OCI-LY3 (cell line): ENCODE measurements around the gene FIGLA.
A peak's percentile ranks its signal among the peaks of the same experiment; 100 is the strongest.

Experiments used
- H2AFZ ChIP-seq: fragments of 200-600, 300-600 bp; shearing (Covaris generic); 2 replicates; pipeline ENCODE4 v1.6.0; 2014; ENCODE audit warnings: antibody characterized with exemption, low read depth, low read length
- H3K27ac ChIP-seq: fragments of 200-600, 300-600 bp; sonication (generic); 2 replicates; pipeline ENCODE4 v1.5.1; 2014; ENCODE audit warnings: mild to moderate bottlenecking, low read length, moderate library complexity, mixed read lengths
- H3K27me3 ChIP-seq: fragments of 200-600, 300-600 bp; sonication (generic); 2 replicates; pipeline ENCODE4 v1.6.1; 2014; ENCODE audit warnings: low read depth, low read length, mixed read lengths
- H3K36me3 ChIP-seq: fragments of 200-600, 300-600 bp; sonication (generic); replicated peaks from 2 replicates; pipeline ENCODE3; 2014; ENCODE audit warnings: low read depth, low read length, mixed read lengths
- H3K4me1 ChIP-seq: fragments of 300-600, 200-600 bp; sonication (generic); 2 replicates; pipeline ENCODE4 v1.6.1; 2014; ENCODE audit warnings: low read length, mixed read lengths
- H3K4me2 ChIP-seq: fragments of 200-600, 300-600 bp; sonication (generic); 2 replicates; pipeline ENCODE4 v1.6.1; 2014; ENCODE audit warnings: low read length, mixed read lengths
- H3K4me3 ChIP-seq: fragments of 300-600, 200-600 bp; sonication (generic); 2 replicates; pipeline ENCODE4 v1.5.1; 2014; ENCODE audit warnings: antibody characterized with exemption, mild to moderate bottlenecking, low read length, moderate library complexity
- H3K79me2 ChIP-seq: fragments of 300-600, 200-600 bp; shearing (Covaris generic); 2 replicates; pipeline ENCODE4 v1.6.1; 2014; ENCODE audit warnings: mild to moderate bottlenecking, low read length, mixed read lengths
- H3K9ac ChIP-seq: fragments of 300-600, 200-600 bp; shearing (Covaris generic); 2 replicates; pipeline ENCODE4 v1.6.0; 2014; ENCODE audit warnings: mild to moderate bottlenecking, low read length, moderate library complexity
- H3K9me3 ChIP-seq: fragments of 200-600, 300-600 bp; shearing (Covaris generic); 2 replicates; pipeline ENCODE4 v1.6.1; 2014; ENCODE audit warnings: low read length, mixed read lengths; ENCODE audit not compliant: insufficient read depth
- H4K20me1 ChIP-seq: fragments of 200-600, 300-600 bp; sonication (generic); 2 replicates; pipeline ENCODE4 v1.6.1; 2016; ENCODE audit warnings: low read length, mixed read lengths; ENCODE audit not compliant: insufficient read depth
- EZH2phosphoT487 ChIP-seq: fragments of 200-600 bp; shearing (Covaris generic); IDR thresholded peaks from 2 replicates; pipeline ENCODE4 v1.6.1; 2018; ENCODE audit warnings: antibody characterized with exemption, mixed run types, low read depth
- TF ChIP-seq, protein P1 (sequence below): fragments of 200-600, 300-600 bp; sonication (generic); IDR thresholded peaks from 2 replicates; pipeline ENCODE4 v1.5.1; 2014; ENCODE audit warnings: antibody characterized with exemption, low read length, low read depth

FIGLA gene

DNA sequence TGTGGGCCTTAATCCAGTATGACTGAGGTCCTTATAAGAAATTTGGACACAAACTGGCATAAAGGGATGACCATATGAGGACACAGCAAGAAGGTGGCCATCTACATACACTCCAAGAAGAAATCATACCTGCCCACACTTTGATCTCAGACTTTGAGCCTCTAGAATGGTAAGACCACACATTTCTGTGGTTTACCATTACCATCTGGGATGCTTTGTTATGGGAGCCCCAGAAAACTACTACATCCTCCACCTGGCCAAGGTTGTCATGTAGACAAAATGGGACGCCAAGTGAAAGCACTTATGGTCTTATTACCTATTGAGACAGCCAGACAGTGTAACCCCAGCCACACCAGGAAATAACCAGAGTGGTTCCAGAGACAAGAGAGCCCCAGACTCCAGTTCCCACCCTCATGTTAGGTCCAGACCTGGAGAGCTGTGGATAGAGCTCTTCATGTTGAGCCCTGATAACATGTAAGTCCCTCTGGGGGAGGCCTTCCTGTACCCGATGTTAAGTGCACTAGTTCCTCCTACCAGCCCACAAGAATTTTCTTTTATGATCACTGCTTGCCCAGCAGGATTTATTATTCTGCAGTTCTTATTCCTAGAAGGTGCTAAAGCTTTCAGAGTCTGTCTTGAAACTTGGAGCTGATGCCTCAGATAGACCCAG, 17.8 kb downstream of the FIGLA start:
- Histone ChIP-seq H3K27ac (no peak overlapping the region), H3K4me3 (no peak overlapping the region), H2AFZ (no peak overlapping the region), H3K9ac (no peak overlapping the region), H3K27me3 (peaks cover 45% of the 10 kb centered on the region), H3K79me2 (no peaks in the 10 kb centered on the region), H3K9me3 (0 out of 2 replicates have a peak, but pooled peaks cover 3% of the 10 kb centered on the region), H3K4me1 (peaks cover 11% of the 10 kb centered on the region), H4K20me1 (no peaks in the 10 kb centered on the region), H3K4me2 (no peak overlapping the region), H3K36me3 (no peaks in the 10 kb centered on the region)
- TF ChIP-seq, protein P1, sequence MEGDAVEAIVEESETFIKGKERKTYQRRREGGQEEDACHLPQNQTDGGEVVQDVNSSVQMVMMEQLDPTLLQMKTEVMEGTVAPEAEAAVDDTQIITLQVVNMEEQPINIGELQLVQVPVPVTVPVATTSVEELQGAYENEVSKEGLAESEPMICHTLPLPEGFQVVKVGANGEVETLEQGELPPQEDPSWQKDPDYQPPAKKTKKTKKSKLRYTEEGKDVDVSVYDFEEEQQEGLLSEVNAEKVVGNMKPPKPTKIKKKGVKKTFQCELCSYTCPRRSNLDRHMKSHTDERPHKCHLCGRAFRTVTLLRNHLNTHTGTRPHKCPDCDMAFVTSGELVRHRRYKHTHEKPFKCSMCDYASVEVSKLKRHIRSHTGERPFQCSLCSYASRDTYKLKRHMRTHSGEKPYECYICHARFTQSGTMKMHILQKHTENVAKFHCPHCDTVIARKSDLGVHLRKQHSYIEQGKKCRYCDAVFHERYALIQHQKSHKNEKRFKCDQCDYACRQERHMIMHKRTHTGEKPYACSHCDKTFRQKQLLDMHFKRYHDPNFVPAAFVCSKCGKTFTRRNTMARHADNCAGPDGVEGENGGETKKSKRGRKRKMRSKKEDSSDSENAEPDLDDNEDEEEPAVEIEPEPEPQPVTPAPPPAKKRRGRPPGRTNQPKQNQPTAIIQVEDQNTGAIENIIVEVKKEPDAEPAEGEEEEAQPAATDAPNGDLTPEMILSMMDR: no peak
- TF ChIP-seq EZH2phosphoT487: no peak

DNA sequence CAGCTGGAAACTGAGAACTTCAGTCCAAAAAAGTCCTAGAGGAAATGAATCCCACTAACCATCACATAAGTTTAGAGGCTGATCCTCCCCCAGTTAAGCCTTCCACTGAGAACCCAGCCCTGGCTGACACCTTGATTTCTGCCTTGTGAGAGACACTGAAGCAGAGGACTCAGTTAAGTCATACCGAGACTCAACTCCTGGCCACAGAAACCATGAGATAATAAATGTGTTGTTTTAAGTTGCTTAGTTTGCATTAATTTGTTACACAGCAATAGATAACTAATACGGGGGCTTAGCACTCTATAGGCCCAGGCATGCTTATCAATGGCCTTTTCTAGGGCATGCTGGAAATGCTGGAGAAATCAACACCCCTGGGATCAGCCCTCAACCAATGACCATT, 19.0 kb downstream of the FIGLA start:
- Histone ChIP-seq H3K4me3 (no peak overlapping the region), H3K27me3 (peaks cover 39% of the 10 kb centered on the region), H3K4me1 (peaks cover 11% of the 10 kb centered on the region), H3K27ac (no peak overlapping the region), H3K79me2 (no peaks in the 10 kb centered on the region), H3K9me3 (0 out of 2 replicates have a peak, but pooled peaks cover 3% of the 10 kb centered on the region), H2AFZ (no peak overlapping the region), H4K20me1 (no peaks in the 10 kb centered on the region), H3K4me2 (peak overlapping the region; percentile 14; the same call in 1 of the 2 replicates), H3K9ac (no peak overlapping the region), H3K36me3 (no peaks in the 10 kb centered on the region)
- TF ChIP-seq EZH2phosphoT487: no peak
- TF ChIP-seq, protein P1: no peak

DNA sequence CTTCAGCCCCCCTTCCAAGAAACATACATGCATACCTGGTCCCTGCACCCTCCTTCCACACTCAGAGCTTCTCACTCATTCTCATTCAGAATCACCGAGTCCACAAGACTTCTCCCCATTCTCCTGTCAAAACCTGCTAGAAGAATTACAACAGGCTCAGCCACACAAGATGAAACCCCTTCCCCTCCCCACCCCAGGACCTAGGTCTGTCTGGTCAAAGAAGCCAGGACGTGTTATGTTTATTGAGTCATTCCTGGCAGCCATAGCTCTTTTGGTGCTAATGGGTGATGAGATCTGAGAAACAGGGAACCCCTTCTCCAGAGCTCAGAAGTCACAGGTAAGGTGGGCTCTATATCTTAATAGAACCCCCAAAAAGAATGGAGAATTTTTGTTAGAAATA, 21.0 kb downstream of the FIGLA start:
- no peak overlapping the region for H3K4me2 ChIP-seq
- peaks cover 11% of the 10 kb centered on the region for H3K4me1 ChIP-seq

DNA sequence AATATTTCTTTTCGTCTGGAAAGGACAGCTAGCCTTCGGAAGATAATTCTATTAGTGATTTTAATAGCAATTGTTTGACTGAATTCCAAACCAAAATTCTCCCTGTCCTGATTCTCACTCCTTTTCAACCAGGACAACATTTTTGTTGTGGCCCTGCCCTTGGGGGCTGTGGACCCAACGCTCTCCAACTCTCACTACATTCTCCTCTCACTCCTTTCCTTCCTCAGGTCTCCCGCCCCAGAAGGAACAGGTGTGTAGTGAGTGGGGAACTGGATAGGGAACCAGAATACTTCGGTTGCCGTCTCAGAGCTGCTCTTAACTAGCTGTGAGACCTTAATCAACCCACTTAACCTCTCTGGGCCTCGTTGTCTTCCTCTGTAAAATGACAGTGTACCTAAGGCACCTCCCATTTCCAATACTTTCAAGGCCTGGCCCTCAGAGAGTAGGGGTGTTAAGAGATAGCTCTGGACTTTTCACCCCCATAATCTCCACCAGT, 21.8 kb downstream of the FIGLA start:
- Histone ChIP-seq H3K9ac (no peak overlapping the region), H2AFZ (no peak overlapping the region), H3K27ac (no peak overlapping the region), H3K9me3 (no peaks in the 10 kb centered on the region), H3K27me3 (peaks cover 17% of the 10 kb centered on the region), H3K4me3 (no peak overlapping the region), H3K36me3 (no peaks in the 10 kb centered on the region), H3K4me2 (no peak overlapping the region), H3K79me2 (no peaks in the 10 kb centered on the region), H3K4me1 (peaks cover 11% of the 10 kb centered on the region), H4K20me1 (no peaks in the 10 kb centered on the region)
- TF ChIP-seq EZH2phosphoT487: no peak
- TF ChIP-seq, protein P1: no peak

More for the DNA sequence above, 21.0 kb downstream of the FIGLA start:
- Histone ChIP-seq H3K27ac (no peak overlapping the region), H4K20me1 (no peaks in the 10 kb centered on the region), H3K9me3 (0 out of 2 replicates have a peak, but pooled peaks cover 3% of the 10 kb centered on the region), H3K36me3 (no peaks in the 10 kb centered on the region), H3K79me2 (no peaks in the 10 kb centered on the region), H3K9ac (no peak overlapping the region), H3K27me3 (peaks cover 25% of the 10 kb centered on the region), H2AFZ (no peak overlapping the region), H3K4me3 (no peak overlapping the region)
- no peak for TF ChIP-seq EZH2phosphoT487
- TF ChIP-seq, protein P1: no peak
